HG03354 (cell line): ENCODE measurements around the gene CFAP90.

ENCODE experiments used
- ATAC-seq: cut with Tn5 transposase; IDR thresholded peaks from one replicate; pipeline ENCODE4 v1.9.1; 2021; ENCODE audit warnings: mild to moderate bottlenecking; ENCODE audit not compliant: unreplicated experiment, poor library complexity, severe bottlenecking

The CFAP90 gene

DNA sequence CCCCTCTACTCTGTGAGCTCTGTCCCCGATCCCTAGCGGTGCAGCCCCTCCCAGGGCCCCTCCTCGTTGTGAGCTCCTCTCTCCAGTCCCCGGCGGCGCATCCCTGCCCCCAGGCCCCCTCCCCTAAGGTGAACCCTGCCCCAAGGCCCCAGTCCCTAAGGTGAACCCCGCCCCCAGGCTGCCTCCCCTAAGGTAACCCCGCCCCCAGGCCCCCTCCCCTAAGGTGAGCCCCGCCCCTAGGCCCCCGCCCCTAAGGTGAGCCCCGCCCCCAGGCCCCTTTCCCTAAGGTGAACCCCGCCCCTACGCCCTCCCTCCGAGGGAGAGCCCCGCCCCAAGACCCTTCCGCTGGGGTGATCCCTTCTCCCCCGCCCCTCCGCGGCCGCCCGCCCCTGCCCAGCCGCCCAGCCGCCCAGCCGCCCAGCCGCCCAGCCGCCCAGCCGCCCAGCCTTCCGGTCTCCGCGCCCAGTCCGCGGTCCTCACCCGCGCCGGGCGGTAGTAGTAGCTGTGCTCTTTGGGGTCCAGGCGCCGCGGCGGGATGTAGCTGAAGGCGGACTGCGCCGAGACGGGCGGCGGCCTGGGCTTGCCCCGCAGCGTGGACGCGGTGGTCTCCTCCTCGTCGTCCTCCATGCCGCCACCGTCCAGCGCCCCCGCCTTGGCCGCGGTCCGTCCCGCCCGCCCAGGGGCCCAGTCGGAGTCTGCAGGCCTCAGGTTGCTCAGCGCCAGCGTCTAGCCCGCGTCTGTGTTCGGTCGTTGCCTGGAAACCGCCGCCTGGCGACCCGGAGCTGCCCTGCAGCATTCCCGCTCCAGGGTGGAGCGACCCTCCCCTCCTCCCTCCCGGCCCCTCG, at the start of gene CFAP90:
Gene CFAP90, minus strand, starts transcription at position 739 of the 845 bp plus-strand sequence. Its CDS starts 112 bp downstream, at position 627.
- no peak for ATAC-seq

- ATAC-seq = no peak
Observed at GRCh38 chr5:7897014-7897600, 46.2 kb upstream of the CFAP90 start.

DNA sequence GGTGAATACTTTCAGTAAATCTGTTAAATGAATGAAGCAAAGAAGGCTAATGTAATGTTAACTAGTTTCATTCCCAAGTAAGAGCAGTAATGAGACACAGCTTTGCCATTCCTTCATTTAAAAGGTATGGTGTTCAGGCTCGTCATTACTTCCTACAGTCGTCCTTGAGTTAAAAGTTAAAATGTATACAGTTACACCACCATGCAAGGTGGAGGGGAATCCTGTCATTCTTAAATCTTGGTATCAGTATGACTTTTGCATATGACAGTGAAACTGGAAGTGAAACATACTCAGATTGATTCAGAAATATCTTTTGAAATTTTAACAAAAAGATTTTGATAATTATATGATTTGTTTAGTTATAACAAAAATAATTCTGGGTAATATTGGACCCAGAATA, 43.9 kb upstream of the CFAP90 start:
- ATAC-seq = peak; percentile 98

DNA sequence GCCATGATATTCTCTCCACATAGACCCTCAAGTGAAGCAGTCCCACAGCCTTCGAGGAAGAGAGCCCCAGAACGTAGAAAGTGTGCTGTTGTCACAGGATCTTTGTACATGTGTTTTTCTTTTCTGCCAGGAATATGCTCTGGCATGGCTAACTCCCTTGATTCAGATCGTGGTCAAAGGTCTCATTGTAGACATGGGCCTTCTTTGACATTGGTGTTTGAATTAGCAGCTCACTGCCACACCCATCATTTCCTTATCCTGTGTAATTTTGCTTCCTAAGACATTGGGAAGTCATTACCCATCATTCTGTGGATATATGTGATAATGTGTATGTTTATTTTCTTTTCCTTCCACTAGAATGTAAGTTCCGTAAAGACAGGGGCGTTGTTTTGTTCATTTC, 43.5 kb upstream of the CFAP90 start:
- peak; percentile 2 for ATAC-seq

GRCh38 chr5:7888901-7889300, 38.0 kb upstream of the CFAP90 start:
- ATAC-seq = no peak

GRCh38 chr5:7886849-7887475, 36.0 kb upstream of the CFAP90 start:
- peak; percentile 64 for ATAC-seq

GRCh38 chr5:7884491-7885267, 33.7 kb upstream of the CFAP90 start:
- ATAC-seq = no peak

DNA sequence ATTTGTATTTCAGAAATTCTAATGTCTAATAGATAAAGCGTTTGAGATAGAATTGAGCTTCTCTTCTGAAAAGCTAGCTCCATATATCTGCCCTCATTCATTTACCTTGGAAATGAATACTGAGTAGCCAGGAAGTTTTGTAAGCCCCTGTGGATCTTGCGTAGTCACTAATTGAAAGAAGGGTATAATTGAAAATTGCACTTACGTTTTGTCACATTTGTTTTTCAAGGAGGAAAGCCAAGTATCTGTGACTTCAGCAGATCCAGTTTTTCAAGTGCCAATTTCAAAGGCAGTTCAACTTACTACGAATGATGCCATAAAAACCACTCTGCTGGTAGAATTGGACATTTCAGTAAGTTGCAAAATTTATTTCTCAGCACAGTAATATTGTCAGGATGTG, 32.0 kb upstream of the CFAP90 start:
- ATAC-seq = no peak

DNA sequence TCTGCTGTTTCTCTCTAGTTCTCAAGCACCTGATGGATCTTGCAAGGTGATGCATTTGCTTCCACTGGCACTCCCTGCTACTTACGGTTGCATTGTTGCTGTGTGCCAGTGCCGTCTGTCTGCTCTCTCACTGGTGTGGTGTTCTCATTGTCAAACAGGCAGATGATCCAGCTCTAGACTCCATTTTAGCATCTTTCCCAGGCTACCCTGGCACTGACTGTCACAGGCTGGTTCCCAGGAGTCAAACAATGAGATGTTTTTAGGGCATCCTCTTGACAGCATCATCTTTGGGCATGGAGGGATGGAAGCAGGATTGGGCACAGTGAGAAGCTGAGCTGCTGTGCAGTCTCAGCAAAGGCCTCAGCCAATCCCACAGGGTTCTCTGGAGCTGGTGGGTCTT, 30.9 kb upstream of the CFAP90 start:
- no peak for ATAC-seq

- no peak for ATAC-seq
Observed at GRCh38 chr5:7881091-7881490, 30.2 kb upstream of the CFAP90 start.

DNA sequence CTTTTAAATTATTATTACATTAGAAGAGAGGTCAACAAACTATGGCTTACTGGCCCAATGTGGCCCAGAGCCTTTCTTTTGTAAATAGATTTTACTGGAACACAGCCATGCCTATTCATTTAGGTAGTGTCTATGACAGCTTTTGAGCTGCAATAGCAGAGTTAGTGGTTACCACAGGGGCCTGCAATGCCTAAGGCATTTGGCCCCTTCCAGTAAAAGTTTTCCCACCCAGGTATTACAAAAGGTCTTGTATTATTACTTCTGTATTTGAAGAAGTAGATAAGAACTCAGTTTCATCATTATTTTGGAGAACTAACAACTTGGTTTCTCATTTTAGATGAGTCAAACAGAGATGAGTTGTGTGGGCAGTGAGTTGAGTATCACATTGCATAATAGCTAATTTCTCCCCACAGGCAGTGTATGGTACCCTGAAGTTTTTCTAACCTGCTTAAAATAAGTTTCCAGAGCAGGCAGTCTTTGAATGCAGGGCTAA, 27.5 kb upstream of the CFAP90 start:
- ATAC-seq = peak; percentile 97

GRCh38 chr5:7877851-7878250, 26.9 kb upstream of the CFAP90 start:
- no peak for ATAC-seq

GRCh38 chr5:7876867-7877266, 25.9 kb upstream of the CFAP90 start:
- peak; percentile 26 for ATAC-seq

- ATAC-seq = no peak
Observed at GRCh38 chr5:7875151-7875550, 24.2 kb upstream of the CFAP90 start.

- ATAC-seq = no peak
Observed at GRCh38 chr5:7874639-7875038, 23.7 kb upstream of the CFAP90 start.

GRCh38 chr5:7873216-7873615, 22.3 kb upstream of the CFAP90 start:
- no peak for ATAC-seq

GRCh38 chr5:7872517-7873130, 21.7 kb upstream of the CFAP90 start:
- ATAC-seq = no peak

GRCh38 chr5:7871653-7872052, 20.7 kb upstream of the CFAP90 start:
- no peak for ATAC-seq

DNA sequence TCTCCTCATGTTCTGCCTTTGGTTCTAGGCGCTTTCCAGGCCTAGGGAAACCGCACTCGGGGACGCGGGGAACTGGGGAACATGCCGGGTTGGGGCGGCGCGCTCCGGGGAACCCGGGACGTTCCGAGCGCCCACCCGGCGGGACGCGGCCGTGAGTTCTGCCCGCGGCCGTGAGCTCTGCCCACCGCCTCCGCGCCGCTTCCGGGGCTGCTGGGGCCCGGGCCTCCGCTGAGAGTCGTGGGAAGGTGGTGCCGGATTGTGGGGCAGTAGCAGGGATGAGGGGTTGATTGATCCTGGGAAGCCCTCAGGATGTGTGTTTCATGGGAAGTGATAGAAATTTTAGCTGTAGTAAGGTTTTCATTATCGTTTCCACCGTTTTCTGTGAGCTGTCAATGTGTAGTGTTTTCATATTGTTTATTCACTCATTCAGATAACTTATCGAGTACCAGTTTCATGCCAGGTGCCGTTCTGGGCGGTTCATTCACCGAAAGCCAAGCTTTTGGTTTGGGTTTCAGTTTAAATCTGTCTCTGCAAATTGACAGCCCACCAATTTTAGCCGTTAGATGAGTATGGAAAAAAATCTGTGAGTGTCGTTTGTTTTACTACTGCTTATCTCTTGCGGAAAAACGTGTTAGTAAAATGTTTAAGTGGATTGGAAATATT, 18.7 kb upstream of the CFAP90 start:
- ATAC-seq = peak; percentile 41
